Lung (tissue), 12 donors: Measurements from ENCODE around the gene MYLK. TPM values are rescaled to one million over a fixed set of nuclear protein-coding genes. Genes with fewer than 3 reads are reported as not detected.

ENCODE experiments used
- ATAC-seq: fragments of 200-7000 bp; cut with Tn5 transposase; one replicate; pipeline ENCODE4 v1.9.1; 2020; ENCODE audit warnings: moderate number of reproducible peaks; ENCODE audit not compliant: insufficient read depth, low FRiP score
- DNase-seq, 3 donors: peaks; one replicate each; pipeline ENCODE4 v3.0.0-alpha.2; 2013 to 2017
- H3K27ac ChIP-seq, 2 donors: one replicate each; pipeline ENCODE4 v1.5.1; 2013; ENCODE audit warnings: mild to moderate bottlenecking in 2 of 2, moderate library complexity in 2 of 2, control low read depth in 1 of 2, inconsistent platforms in 1 of 2, low read depth in 1 of 2, low read length in 1 of 2
- H3K27me3 ChIP-seq, 3 donors: one replicate each; pipeline ENCODE4 v1.5.1; 2013; ENCODE audit warnings: low read length in 2 of 3; ENCODE audit not compliant: control insufficient read depth in 3 of 3, insufficient read depth in 3 of 3
- H3K36me3 ChIP-seq, 4 donors: one replicate each; pipeline ENCODE4 v1.5.1; 2013; ENCODE audit warnings: low read length in 4 of 4, mild to moderate bottlenecking in 1 of 4, moderate library complexity in 1 of 4; ENCODE audit not compliant: control insufficient read depth in 4 of 4, insufficient read depth in 4 of 4
- H3K4me1 ChIP-seq, 5 donors: one replicate each; pipeline ENCODE4 v1.5.1; 2013; ENCODE audit warnings: low read length in 5 of 5, mild to moderate bottlenecking in 2 of 5, moderate library complexity in 1 of 5; ENCODE audit not compliant: control insufficient read depth in 5 of 5, insufficient read depth in 5 of 5
- H3K4me3 ChIP-seq: one replicate; pipeline ENCODE4 v1.5.1; 2013; ENCODE audit warnings: mild to moderate bottlenecking, control low read depth, moderate library complexity
- H3K9ac ChIP-seq, 2 donors: one replicate each; pipeline ENCODE4 v1.5.1; 2013; ENCODE audit warnings: low read length in 2 of 2, control low read depth in 1 of 2; ENCODE audit not compliant: insufficient read depth in 1 of 2
- H3K9me3 ChIP-seq, 4 donors: one replicate each; pipeline ENCODE4 v1.5.1; 2013; ENCODE audit warnings: low read length in 3 of 4, mild to moderate bottlenecking in 1 of 4, moderate library complexity in 1 of 4; ENCODE audit not compliant: control insufficient read depth in 4 of 4, insufficient read depth in 3 of 4
- WGBS, 2 donors: extraction: QIAGEN DNeasy Blood & Tissue Kit; methylation state at CpG; one replicate each; pipeline ENCODE4 v1.1.7; 2013; 5-methylcytosine and 5-hydroxymethylcytosine counted together
- polyA plus RNA-seq, 2 donors: library from polyadenylated mRNA; stranded (reverse); fragments of 200-250 nt; gene quantifications; one replicate each; pipeline ENCODE4 v1.2.1, GENCODE V29; 2013
- total RNA-seq, 2 donors: library from RNA; depleted of rRNA in 1 of 2; stranded (reverse); fragments of >200 nt in 1 of 2; gene quantifications; one replicate each; pipeline ENCODE4 v1.2.1, GENCODE V29; 2014 to 2021
- TF ChIP-seq, protein P1 (sequence below): IDR thresholded peaks from 2 replicates; pipeline ENCODE4 v1.5.1; 2012; ENCODE audit warnings: mild to moderate bottlenecking; ENCODE audit errors: control extremely low read depth, extremely low read depth
- donor health status: control.
- donor health status: control.
- donor health status: Bipolar disorder and iron deficiency.
- donor health status: healthy.
- donor health status: DM: yes; HTN: yes; CAD: no.

The MYLK gene
- total and polyA plus RNA-seq, 4 donors = 23.3 to 324 (median 112) TPM

DNA sequence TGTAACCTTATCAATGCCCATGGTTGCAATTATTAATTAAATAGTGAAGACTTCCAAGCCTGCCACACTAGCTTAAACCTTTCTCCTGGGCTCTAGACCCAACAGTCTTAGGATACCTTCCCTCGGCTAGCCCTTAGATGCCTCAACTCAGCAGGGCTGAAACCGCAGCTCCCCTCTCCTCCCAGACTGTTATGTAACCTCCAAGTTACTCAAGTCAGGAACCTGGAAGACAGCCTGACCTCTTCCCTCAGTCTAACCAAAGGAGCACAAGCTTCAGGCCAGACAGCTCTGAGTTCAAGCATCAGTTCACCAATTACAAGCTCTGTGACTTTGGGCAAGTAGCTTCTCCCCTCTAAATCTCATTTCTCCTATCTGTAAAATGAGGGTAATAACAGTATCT, 228.7 kb downstream of the MYLK start:
- TF ChIP-seq, protein P1, sequence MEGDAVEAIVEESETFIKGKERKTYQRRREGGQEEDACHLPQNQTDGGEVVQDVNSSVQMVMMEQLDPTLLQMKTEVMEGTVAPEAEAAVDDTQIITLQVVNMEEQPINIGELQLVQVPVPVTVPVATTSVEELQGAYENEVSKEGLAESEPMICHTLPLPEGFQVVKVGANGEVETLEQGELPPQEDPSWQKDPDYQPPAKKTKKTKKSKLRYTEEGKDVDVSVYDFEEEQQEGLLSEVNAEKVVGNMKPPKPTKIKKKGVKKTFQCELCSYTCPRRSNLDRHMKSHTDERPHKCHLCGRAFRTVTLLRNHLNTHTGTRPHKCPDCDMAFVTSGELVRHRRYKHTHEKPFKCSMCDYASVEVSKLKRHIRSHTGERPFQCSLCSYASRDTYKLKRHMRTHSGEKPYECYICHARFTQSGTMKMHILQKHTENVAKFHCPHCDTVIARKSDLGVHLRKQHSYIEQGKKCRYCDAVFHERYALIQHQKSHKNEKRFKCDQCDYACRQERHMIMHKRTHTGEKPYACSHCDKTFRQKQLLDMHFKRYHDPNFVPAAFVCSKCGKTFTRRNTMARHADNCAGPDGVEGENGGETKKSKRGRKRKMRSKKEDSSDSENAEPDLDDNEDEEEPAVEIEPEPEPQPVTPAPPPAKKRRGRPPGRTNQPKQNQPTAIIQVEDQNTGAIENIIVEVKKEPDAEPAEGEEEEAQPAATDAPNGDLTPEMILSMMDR = no peak
- 43 to 56% methylated on average over 2 of the region's 2 CpGs for WGBS, 2 donors
- peaks cover 28 to 63% (median 51%) of the 10 kb centered on the region in 5 donors for H3K4me1 ChIP-seq
- no peak for DNase-seq
- H3K9ac ChIP-seq = no peak overlapping the region
- H3K36me3 ChIP-seq = peaks cover 0 to 74% (median 31%) of the 10 kb centered on the region in 4 donors
- H3K27ac ChIP-seq = peak overlapping the region in 1 of 2 donors; percentile 45
- no peak for ATAC-seq
- H3K27me3 ChIP-seq = no peaks in the 10 kb centered on the region
- H3K9me3 ChIP-seq = peaks cover 0 to 3% (median 0%) of the 10 kb centered on the region in 4 donors
- no peak overlapping the region for H3K4me3 ChIP-seq

DNA sequence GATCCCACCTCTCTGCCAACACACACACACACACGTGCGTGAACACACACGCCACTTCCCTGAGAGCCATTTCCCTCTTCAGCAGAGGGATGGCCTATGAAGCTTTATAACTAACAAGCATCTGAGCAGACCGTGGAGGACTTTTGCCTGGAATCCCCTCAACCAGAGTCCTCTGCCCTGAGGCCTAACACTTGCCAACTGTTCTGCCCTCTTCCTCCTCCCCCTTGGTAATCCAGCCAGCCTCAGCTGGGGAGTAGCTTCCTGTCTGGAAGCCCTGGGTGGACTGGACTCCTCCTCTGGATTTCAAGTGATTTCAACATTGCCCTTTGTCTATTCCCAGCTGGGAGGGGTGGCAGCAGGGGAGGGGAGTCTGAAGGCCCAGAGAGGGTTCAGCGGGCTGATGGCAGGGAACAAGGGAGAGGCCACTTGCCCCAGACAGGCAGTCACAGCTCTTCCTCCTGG, 230.9 kb downstream of the MYLK start:
- Histone ChIP-seq H3K36me3 (peaks cover 0 to 78% (median 43%) of the 10 kb centered on the region in 4 donors), H3K27me3 (no peaks in the 10 kb centered on the region), H3K4me1 (peaks cover 10 to 41% (median 31%) of the 10 kb centered on the region in 5 donors), H3K9me3 (peaks cover 0 to 3% (median 0%) of the 10 kb centered on the region in 4 donors), H3K4me3 (no peak overlapping the region), H3K27ac (peak overlapping the region in 1 of 2 donors; percentile 87), H3K9ac (peak overlapping the region in 1 of 2 donors; percentile 46)
- ATAC-seq (peak; percentile 58), DNase-seq (peak; percentile 88 to 93 (median 92))
- WGBS, 2 donors = 24 to 46% methylated on average over 5 of the region's 5 CpGs
- TF ChIP-seq, protein P1 = no peak

GRCh38 chr3:123652342-123652984, 231.7 kb downstream of the MYLK start:
- TF ChIP-seq, protein P1 = peak; percentile 76
- ATAC-seq (peak; percentile 92), DNase-seq (peak; percentile 89 to 92 (median 90))
- Histone ChIP-seq H3K27ac (peak overlapping the region in 1 of 2 donors; percentile 87), H3K9ac (peak overlapping the region in 1 of 2 donors; percentile 46), H3K9me3 (peaks cover 0 to 3% (median 0%) of the 10 kb centered on the region in 4 donors), H3K36me3 (peaks cover 0 to 84% (median 47%) of the 10 kb centered on the region in 4 donors), H3K27me3 (no peaks in the 10 kb centered on the region), H3K4me3 (no peak overlapping the region), H3K4me1 (peaks cover 6 to 33% (median 24%) of the 10 kb centered on the region in 5 donors)
- 27 to 29% methylated on average over 9 of the region's 9 CpGs for WGBS, 2 donors
